ENCODE data around the gene GLIS1.

DNA sequence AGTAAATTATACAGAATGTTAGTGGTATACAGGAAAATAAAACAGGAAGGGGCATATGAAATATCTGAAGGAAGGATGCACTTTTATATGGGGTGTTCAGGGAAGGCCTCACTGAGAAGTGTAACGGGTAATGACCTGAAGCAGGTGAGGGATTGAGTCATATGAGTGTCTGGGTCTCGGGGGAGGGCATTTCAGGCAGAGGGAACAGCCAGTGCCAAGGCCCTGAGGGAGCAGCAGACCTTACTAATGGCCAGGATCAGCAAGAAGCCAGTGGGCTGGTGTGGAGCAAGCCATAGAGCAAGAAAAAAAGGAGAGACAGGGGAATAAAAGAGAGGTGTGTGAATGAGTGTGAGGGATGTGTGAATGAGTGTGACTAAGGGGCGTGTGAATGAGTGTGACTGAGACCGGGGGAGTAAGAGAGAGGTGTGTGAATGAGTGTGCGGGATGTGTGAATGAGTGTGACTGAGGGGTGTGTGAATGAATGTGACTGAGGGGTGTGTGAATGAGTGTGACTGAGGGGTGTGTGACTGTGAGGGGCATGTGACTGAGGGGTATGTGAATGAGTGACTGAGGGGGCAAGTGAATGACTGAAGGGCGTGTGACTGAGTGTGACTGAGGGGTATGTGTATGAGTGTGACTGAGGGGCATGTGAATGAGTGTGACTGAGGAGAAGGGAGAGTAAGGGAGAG, 107.2 kb downstream of the GLIS1 start:
- TF ChIP-seq EZH2 (IDR thresholded peaks at IDR 0.05) (no peak), YY1 (IDR thresholded peaks at IDR 0.05; ENCODE audit: extremely low read depth, insufficient replicate concordance, low read depth, low read length) (no peak), POLR2A (IDR thresholded peaks at IDR 0.05; ENCODE audit: borderline replicate concordance, extremely low read depth, insufficient read depth, insufficient read length) (no peak), TCF7L2 (IDR thresholded peaks at IDR 0.05; ENCODE audit: borderline replicate concordance, extremely low read depth, insufficient read depth, insufficient read length) (no peak), SP1 (IDR thresholded peaks at IDR 0.05; ENCODE audit: low read depth) (no peak), SRF (IDR thresholded peaks at IDR 0.05; ENCODE audit: low read depth) (no peak), CEBPB (IDR thresholded peaks at IDR 0.05; ENCODE audit: low read depth) (no peak), ZNF274 (IDR thresholded peaks at IDR 0.05; ENCODE audit: low read depth, low read length) (no peak), POLR2AphosphoS5 (IDR thresholded peaks at IDR 0.05; ENCODE audit: low read depth, low read length) (no peak), CBX3 (IDR thresholded peaks at IDR 0.05; ENCODE audit: low read depth) (no peak)
- TF ChIP-seq, protein P1, sequence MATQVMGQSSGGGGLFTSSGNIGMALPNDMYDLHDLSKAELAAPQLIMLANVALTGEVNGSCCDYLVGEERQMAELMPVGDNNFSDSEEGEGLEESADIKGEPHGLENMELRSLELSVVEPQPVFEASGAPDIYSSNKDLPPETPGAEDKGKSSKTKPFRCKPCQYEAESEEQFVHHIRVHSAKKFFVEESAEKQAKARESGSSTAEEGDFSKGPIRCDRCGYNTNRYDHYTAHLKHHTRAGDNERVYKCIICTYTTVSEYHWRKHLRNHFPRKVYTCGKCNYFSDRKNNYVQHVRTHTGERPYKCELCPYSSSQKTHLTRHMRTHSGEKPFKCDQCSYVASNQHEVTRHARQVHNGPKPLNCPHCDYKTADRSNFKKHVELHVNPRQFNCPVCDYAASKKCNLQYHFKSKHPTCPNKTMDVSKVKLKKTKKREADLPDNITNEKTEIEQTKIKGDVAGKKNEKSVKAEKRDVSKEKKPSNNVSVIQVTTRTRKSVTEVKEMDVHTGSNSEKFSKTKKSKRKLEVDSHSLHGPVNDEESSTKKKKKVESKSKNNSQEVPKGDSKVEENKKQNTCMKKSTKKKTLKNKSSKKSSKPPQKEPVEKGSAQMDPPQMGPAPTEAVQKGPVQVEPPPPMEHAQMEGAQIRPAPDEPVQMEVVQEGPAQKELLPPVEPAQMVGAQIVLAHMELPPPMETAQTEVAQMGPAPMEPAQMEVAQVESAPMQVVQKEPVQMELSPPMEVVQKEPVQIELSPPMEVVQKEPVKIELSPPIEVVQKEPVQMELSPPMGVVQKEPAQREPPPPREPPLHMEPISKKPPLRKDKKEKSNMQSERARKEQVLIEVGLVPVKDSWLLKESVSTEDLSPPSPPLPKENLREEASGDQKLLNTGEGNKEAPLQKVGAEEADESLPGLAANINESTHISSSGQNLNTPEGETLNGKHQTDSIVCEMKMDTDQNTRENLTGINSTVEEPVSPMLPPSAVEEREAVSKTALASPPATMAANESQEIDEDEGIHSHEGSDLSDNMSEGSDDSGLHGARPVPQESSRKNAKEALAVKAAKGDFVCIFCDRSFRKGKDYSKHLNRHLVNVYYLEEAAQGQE (IDR thresholded peaks at IDR 0.05; ENCODE audit: low read depth) = no peak
- TF ChIP-seq, protein P2, sequence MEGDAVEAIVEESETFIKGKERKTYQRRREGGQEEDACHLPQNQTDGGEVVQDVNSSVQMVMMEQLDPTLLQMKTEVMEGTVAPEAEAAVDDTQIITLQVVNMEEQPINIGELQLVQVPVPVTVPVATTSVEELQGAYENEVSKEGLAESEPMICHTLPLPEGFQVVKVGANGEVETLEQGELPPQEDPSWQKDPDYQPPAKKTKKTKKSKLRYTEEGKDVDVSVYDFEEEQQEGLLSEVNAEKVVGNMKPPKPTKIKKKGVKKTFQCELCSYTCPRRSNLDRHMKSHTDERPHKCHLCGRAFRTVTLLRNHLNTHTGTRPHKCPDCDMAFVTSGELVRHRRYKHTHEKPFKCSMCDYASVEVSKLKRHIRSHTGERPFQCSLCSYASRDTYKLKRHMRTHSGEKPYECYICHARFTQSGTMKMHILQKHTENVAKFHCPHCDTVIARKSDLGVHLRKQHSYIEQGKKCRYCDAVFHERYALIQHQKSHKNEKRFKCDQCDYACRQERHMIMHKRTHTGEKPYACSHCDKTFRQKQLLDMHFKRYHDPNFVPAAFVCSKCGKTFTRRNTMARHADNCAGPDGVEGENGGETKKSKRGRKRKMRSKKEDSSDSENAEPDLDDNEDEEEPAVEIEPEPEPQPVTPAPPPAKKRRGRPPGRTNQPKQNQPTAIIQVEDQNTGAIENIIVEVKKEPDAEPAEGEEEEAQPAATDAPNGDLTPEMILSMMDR (IDR thresholded peaks at IDR 0.05 in 2 of 3, conservative IDR thresholded peaks at IDR 0.05 in 1 of 3; ENCODE audit: borderline replicate concordance in 1 of 3, insufficient read depth in 1 of 3, low read depth in 2 of 3, low read length in 2 of 3) = no peak
- TF ChIP-seq, protein P3, sequence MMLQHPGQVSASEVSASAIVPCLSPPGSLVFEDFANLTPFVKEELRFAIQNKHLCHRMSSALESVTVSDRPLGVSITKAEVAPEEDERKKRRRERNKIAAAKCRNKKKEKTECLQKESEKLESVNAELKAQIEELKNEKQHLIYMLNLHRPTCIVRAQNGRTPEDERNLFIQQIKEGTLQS (IDR thresholded peaks at IDR 0.05) = no peak
